ENCODE data around the gene CYP24A1.

The CYP24A1 gene

GRCh38 chr20:54115172-54115854 lies 58.5 kb downstream of the CYP24A1 start:
- DNase-seq (ENCODE audit: low spot score) (no peak), FAIRE-seq (no peak)

GRCh38 chr20:54114109-54114508 lies 59.7 kb downstream of the CYP24A1 start:
- no peak for DNase-seq (ENCODE audit: low spot score)
- FAIRE-seq = no peak

GRCh38 chr20:54113566-54113965 lies 60.2 kb downstream of the CYP24A1 start:
- DNase-seq (ENCODE audit: low spot score) (no peak), FAIRE-seq (no peak)

GRCh38 chr20:54112221-54112884 lies 61.4 kb downstream of the CYP24A1 start:
- DNase-seq (ENCODE audit: low spot score) = no peak
- FAIRE-seq = no peak

- DNase-seq (ENCODE audit: low spot score) (no peak), FAIRE-seq (no peak)
These were observed 62.3 kb downstream of the CYP24A1 start for GRCh38 chr20:54111460-54111859.

- no peak for DNase-seq (ENCODE audit: low spot score)
- no peak for FAIRE-seq
These were observed 63.3 kb downstream of the CYP24A1 start for GRCh38 chr20:54110457-54110856.

- DNase-seq (ENCODE audit: low spot score) (no peak), FAIRE-seq (peak; percentile 13)
These were observed 63.7 kb downstream of the CYP24A1 start for GRCh38 chr20:54110041-54110440.

GRCh38 chr20:54108817-54109216 lies 65.0 kb downstream of the CYP24A1 start:
- FAIRE-seq (no peak), DNase-seq (ENCODE audit: low spot score) (no peak)

- FAIRE-seq (no peak), DNase-seq (ENCODE audit: low spot score) (no peak)
These were observed 65.5 kb downstream of the CYP24A1 start for GRCh38 chr20:54108326-54108642.

GRCh38 chr20:54107600-54108325 lies 66.0 kb downstream of the CYP24A1 start:
- FAIRE-seq (peak; percentile 52), DNase-seq (ENCODE audit: low spot score) (no peak)

GRCh38 chr20:54107181-54107580 lies 66.6 kb downstream of the CYP24A1 start:
- FAIRE-seq (no peak), DNase-seq (ENCODE audit: low spot score) (no peak)

- FAIRE-seq (no peak), DNase-seq (ENCODE audit: low spot score) (no peak)
These were observed 67.6 kb downstream of the CYP24A1 start for GRCh38 chr20:54106162-54106561.

- DNase-seq (ENCODE audit: low spot score) = no peak
- FAIRE-seq = no peak
These were observed 68.1 kb downstream of the CYP24A1 start for GRCh38 chr20:54105653-54106052.

GRCh38 chr20:54104781-54105180 lies 69.0 kb downstream of the CYP24A1 start:
- DNase-seq (ENCODE audit: low spot score) (no peak), FAIRE-seq (peak; percentile 69)

- FAIRE-seq = no peak
- no peak for DNase-seq (ENCODE audit: low spot score)
These were observed 69.8 kb downstream of the CYP24A1 start for GRCh38 chr20:54103762-54104600.

Data from urothelium cell line (cell line).